ENCODE results near the gene CTAGE9. TPM values are rescaled to one million over a fixed set of nuclear protein-coding genes. Genes with fewer than 3 reads are reported as not detected.

CTAGE9 gene
- total RNA-seq, 1 experiment from 2014 or later, result not detected

GRCh38 chr6:131678442-131678841 is 32.4 kb downstream of the CTAGE9 start:
- no peak for DNase-seq (ENCODE audit: extremely low read depth, low read depth)

DNA sequence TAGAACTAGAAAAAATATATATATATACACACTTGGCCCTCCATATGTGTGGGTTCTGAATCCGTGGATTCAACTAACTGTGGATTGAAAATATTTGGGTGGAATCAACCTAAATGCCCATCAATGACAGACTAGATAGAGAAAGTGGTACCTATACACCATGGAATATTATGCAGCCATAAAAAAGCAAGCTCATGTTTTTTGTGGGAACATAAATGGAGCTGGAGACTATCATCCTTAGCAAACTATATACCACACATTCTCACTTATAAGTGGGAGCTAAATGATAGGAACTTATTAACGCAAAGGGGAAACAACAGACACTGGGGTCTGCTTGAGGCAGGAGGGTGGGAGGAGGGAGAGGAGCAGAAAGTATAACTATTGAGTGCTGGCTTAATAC is 37.6 kb downstream of the CTAGE9 start:
- no peak for DNase-seq (ENCODE audit: extremely low read depth, low read depth)

GRCh38 chr6:131669891-131670290 is 40.9 kb downstream of the CTAGE9 start:
- DNase-seq (ENCODE audit: extremely low read depth, low read depth), result no peak

DNA sequence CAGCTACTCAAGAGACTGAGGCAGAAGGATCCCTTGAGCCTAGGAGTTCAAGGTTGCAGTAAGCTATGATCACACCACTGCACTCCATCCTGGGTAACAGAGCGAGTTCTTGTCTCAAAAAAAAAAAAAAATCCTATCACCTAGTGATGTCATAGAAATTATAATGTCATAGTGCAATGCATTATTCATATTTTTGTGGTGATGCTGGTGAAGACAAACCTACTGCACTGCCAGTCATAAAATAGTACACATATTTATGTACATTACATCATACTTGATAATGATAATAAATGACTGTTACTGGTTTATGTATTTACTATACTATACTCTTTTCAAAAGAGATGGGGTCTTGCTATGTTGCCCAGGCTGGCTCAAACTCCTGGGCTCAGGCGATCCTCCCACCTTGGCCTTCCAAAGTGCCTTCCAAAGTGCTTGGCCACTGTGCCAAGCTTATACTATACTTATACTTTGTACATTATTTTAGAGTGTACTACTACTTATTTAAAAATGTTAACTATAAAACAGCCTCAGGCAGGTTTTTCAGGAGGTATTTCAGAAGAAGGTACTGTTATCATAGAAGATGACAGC is 47.1 kb downstream of the CTAGE9 start:
- DNase-seq (ENCODE audit: extremely low read depth, low read depth), result no peak

- DNase-seq (ENCODE audit: extremely low read depth, low read depth), result no peak
Observed at GRCh38 chr6:131660195-131660594, 50.6 kb downstream of the CTAGE9 start.

Other genes with a start within 250 kb of the CTAGE9 start
- not detected in 2 replicates for gene ARG1, start 137.8 kb downstream of the CTAGE9 start, total RNA-seq (2014; rRNA removed; shearing (Covaris generic))
- gene MED23, start 82.8 kb downstream of the CTAGE9 start, total RNA-seq (2014; rRNA removed; shearing (Covaris generic)), result 17.4 and 20.0 TPM in 2 replicates
- 0.12 TPM in 1 of 2 replicates, not detected in the other for gene ENPP3, start 73.7 kb downstream of the CTAGE9 start, total RNA-seq (2014; rRNA removed; shearing (Covaris generic))
- 0.05 TPM in 1 of 2 replicates, not detected in the other for gene OR2A4, start 9.6 kb downstream of the CTAGE9 start, total RNA-seq (2014; rRNA removed; shearing (Covaris generic))
- 1.7 and 1.9 TPM in 2 replicates for gene ENPP1, start 97.0 kb upstream of the CTAGE9 start, total RNA-seq (2014; rRNA removed; shearing (Covaris generic))
- 74.9 and 112 TPM in 2 replicates for gene CCN2, start 240.4 kb upstream of the CTAGE9 start, total RNA-seq (2014; rRNA removed; shearing (Covaris generic))

All from NCI-H460 (cell line).